Peyer's patch (tissue), 4 donors: Measurements from ENCODE around the gene AP2B1.

Experiments
- POLR2A ChIP-seq, 2 donors: fragments of 450-650 bp; IDR thresholded peaks; one replicate each; pipeline ENCODE4 v1.5.1; 2017; ENCODE audit warnings: antibody characterized with exemption in 2 of 2, mild to moderate bottlenecking in 2 of 2, moderate library complexity in 2 of 2
- TF ChIP-seq, protein P1 (sequence below), 6 experiments: fragments of 450-650 bp in 4 of 6; fragments of 200-600 bp in 2 of 6; sonication (generic) in 1 of 6; IDR thresholded peaks; one replicate each; pipeline ENCODE4 v1.5.1; 2017 to 2019; ENCODE audit warnings: antibody characterized with exemption in 6 of 6, mild to moderate bottlenecking in 3 of 6, moderate library complexity in 1 of 6

DNA sequence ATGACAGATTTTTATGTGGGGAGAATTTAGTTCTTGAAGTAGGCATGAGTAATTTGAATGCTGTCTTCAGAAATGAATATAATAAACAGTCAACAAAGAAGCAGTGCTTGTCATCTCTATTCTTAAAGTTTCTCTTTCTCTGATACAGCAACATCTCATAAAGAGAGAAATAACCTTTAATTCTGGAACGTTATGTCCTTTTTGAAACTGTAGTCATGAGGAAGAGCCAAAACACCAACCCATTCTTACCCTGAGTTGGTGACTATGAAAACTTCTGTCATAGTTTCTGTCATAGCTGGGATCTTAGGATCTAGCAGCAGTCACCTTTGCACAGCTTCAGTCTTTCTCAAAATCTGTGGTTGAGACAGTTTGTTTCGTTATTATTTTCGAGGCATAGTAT lies 129.1 kb downstream of the AP2B1 start:
- TF ChIP-seq POLR2A (IDR thresholded peaks at IDR 0.05), result no peak
- TF ChIP-seq, protein P1, sequence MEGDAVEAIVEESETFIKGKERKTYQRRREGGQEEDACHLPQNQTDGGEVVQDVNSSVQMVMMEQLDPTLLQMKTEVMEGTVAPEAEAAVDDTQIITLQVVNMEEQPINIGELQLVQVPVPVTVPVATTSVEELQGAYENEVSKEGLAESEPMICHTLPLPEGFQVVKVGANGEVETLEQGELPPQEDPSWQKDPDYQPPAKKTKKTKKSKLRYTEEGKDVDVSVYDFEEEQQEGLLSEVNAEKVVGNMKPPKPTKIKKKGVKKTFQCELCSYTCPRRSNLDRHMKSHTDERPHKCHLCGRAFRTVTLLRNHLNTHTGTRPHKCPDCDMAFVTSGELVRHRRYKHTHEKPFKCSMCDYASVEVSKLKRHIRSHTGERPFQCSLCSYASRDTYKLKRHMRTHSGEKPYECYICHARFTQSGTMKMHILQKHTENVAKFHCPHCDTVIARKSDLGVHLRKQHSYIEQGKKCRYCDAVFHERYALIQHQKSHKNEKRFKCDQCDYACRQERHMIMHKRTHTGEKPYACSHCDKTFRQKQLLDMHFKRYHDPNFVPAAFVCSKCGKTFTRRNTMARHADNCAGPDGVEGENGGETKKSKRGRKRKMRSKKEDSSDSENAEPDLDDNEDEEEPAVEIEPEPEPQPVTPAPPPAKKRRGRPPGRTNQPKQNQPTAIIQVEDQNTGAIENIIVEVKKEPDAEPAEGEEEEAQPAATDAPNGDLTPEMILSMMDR (IDR thresholded peaks at IDR 0.05), result no peak
